ENCODE results near the gene FOXB2.

DNA sequence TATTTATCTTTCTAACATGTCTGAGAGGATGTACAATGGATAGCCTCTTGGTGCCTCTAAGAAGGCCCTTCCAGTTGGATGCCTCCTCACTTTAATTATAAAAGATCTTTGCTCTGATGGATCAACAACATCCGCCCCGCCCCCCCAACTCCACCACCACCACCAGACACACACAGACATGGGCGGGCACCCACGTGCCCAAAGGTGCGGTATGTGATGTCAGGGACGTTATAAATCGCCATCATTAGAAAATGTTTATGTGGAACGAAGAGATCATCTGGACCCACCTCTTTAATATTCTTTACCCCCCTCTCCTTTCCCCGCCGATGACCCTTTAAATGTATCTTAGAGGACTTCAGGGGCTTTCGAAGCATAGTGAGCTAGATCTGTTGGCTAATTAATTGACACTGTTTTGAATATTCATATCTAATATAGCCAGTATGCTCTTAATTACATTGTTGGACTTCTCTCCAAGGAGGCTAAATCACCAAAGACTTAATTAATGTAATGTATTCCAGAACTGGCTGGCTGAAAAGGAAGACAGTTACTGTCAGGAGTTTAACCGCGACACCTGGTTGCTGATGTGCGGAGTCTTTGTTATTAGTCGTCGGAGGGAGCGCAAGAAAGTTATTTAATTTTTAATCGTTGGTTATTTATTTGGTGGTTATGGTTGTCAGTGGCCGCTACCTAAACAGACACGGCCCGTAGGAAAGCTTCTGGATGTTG is 6.1 kb upstream of the FOXB2 start:
- TF ChIP-seq CBX5 (CRISPR knock-in tag; IDR thresholded peaks at IDR 0.05; ENCODE audit: borderline replicate concordance) (no peak), SRSF1 (optimal IDR thresholded peaks at IDR 0.05; ENCODE audit: low read depth, low read length) (no peak), CREM (IDR thresholded peaks at IDR 0.05) (no peak), CREM (CRISPR knock-in tag; IDR thresholded peaks at IDR 0.05) (no peak), TCF7 (IDR thresholded peaks at IDR 0.05; ENCODE audit: low read depth) (no peak), ZNF121 (CRISPR knock-in tag; IDR thresholded peaks at IDR 0.05) (no peak), MEF2D (CRISPR knock-in tag; IDR thresholded peaks at IDR 0.05) (no peak), ZNF20 (CRISPR knock-in tag; IDR thresholded peaks at IDR 0.05) (no peak), POLR2AphosphoS5 (IDR thresholded peaks at IDR 0.05; ENCODE audit: low read depth, low read length) (no peak), ZNF343 (CRISPR knock-in tag; IDR thresholded peaks at IDR 0.05) (no peak), U2AF1 (optimal IDR thresholded peaks at IDR 0.05; ENCODE audit: low read depth, low read length) (no peak), PHB2 (IDR thresholded peaks at IDR 0.05; ENCODE audit: partially characterized antibody) (no peak), RFX5 (IDR thresholded peaks at IDR 0.05; ENCODE audit: low read depth, low read length) (no peak)
- TF ChIP-seq, protein P1, sequence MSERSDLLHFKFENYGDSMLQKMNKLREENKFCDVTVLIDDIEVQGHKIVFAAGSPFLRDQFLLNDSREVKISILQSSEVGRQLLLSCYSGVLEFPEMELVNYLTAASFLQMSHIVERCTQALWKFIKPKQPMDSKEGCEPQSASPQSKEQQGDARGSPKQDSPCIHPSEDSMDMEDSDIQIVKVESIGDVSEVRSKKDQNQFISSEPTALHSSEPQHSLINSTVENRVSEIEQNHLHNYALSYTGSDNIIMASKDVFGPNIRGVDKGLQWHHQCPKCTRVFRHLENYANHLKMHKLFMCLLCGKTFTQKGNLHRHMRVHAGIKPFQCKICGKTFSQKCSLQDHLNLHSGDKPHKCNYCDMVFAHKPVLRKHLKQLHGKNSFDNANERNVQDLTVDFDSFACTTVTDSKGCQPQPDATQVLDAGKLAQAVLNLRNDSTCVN (CRISPR knock-in tag; IDR thresholded peaks at IDR 0.05; ENCODE audit: borderline replicate concordance), result no peak
- TF ChIP-seq, protein P2, sequence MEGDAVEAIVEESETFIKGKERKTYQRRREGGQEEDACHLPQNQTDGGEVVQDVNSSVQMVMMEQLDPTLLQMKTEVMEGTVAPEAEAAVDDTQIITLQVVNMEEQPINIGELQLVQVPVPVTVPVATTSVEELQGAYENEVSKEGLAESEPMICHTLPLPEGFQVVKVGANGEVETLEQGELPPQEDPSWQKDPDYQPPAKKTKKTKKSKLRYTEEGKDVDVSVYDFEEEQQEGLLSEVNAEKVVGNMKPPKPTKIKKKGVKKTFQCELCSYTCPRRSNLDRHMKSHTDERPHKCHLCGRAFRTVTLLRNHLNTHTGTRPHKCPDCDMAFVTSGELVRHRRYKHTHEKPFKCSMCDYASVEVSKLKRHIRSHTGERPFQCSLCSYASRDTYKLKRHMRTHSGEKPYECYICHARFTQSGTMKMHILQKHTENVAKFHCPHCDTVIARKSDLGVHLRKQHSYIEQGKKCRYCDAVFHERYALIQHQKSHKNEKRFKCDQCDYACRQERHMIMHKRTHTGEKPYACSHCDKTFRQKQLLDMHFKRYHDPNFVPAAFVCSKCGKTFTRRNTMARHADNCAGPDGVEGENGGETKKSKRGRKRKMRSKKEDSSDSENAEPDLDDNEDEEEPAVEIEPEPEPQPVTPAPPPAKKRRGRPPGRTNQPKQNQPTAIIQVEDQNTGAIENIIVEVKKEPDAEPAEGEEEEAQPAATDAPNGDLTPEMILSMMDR (CRISPR knock-in tag; IDR thresholded peaks at IDR 0.05), result no peak
